KMS-11 (cell line): ENCODE measurements around the gene ENTREP1.

Experiments used
- H2AFZ ChIP-seq: fragments of 200-600 bp; sonication (generic); 2 replicates; pipeline ENCODE4 v1.6.1; 2016; ENCODE audit warnings: antibody characterized with exemption, mixed run types, low read depth
- H3K27ac ChIP-seq: fragments of 200-600 bp; sonication (generic); 2 replicates; pipeline ENCODE4 v1.6.1; 2016; ENCODE audit warnings: mild to moderate bottlenecking, mixed run types
- H3K27me3 ChIP-seq: fragments of 200-600 bp; sonication (generic); 2 replicates; pipeline ENCODE4 v1.6.1; 2017; ENCODE audit warnings: mild to moderate bottlenecking, low read depth, mixed run types, moderate library complexity; ENCODE audit not compliant: insufficient read depth
- H3K36me3 ChIP-seq: fragments of 200-600 bp; sonication (generic); 2 replicates; pipeline ENCODE4 v1.6.1; 2017; ENCODE audit warnings: mild to moderate bottlenecking, mixed run types; ENCODE audit not compliant: insufficient read depth
- H3K4me1 ChIP-seq: fragments of 200-600 bp; sonication (generic); 2 replicates; pipeline ENCODE4 v1.6.1; 2016; ENCODE audit warnings: mild to moderate bottlenecking, low read depth, mixed run types; ENCODE audit not compliant: poor library complexity, severe bottlenecking
- H3K4me2 ChIP-seq: fragments of 200-600 bp; sonication (generic); 2 replicates; pipeline ENCODE4 v1.7.0; 2016; ENCODE audit warnings: mild to moderate bottlenecking, mixed run types
- H3K4me3 ChIP-seq: fragments of 200-600 bp; sonication (generic); IDR thresholded peaks from 2 replicates; pipeline ENCODE4 v1.6.1; 2017; ENCODE audit warnings: low read depth, low read length, mixed read lengths; ENCODE audit not compliant: insufficient read depth
- H3K79me2 ChIP-seq: fragments of 200-600 bp; sonication (generic); 2 replicates; pipeline ENCODE4 v1.6.1; 2016; ENCODE audit warnings: low read depth, mixed run types; ENCODE audit not compliant: insufficient read depth
- H3K9ac ChIP-seq: fragments of 200-600 bp; sonication (generic); 2 replicates; pipeline ENCODE4 v1.6.1; 2016; ENCODE audit warnings: mild to moderate bottlenecking, mixed run types
- H4K20me1 ChIP-seq: fragments of 200-600 bp; sonication (generic); 2 replicates; pipeline ENCODE4 v1.6.1; 2016; ENCODE audit warnings: mild to moderate bottlenecking, mixed run types; ENCODE audit not compliant: insufficient read depth
- CTCF ChIP-seq: fragments of 200-600 bp; sonication (generic); conservative IDR thresholded peaks from 2 replicates; pipeline ENCODE4 v1.6.1; 2017; ENCODE audit warnings: low read depth, mild to moderate bottlenecking, antibody characterized with exemption, low read length, moderate library complexity, mixed read lengths

ENTREP1 gene

GRCh38 chr9:69370430-69370829 is 45.4 kb downstream of the ENTREP1 start:
- Histone ChIP-seq H3K4me1 (no peaks in the 10 kb centered on the region), H3K9ac (no peak overlapping the region), H3K4me3 (no peak overlapping the region), H3K4me2 (no peak overlapping the region), H3K36me3 (no peaks in the 10 kb centered on the region), H3K27me3 (no peaks in the 10 kb centered on the region), H4K20me1 (no peaks in the 10 kb centered on the region), H3K79me2 (no peaks in the 10 kb centered on the region), H3K27ac (no peak overlapping the region), H2AFZ (no peak overlapping the region)
- no peak for TF ChIP-seq CTCF

GRCh38 chr9:69371001-69371400 is 46.0 kb downstream of the ENTREP1 start:
- no peaks in the 10 kb centered on the region for H3K36me3 ChIP-seq
- no peak overlapping the region for H2AFZ ChIP-seq
- no peaks in the 10 kb centered on the region for H4K20me1 ChIP-seq
- H3K27me3 ChIP-seq, result no peaks in the 10 kb centered on the region
- H3K79me2 ChIP-seq, result no peaks in the 10 kb centered on the region
- no peaks in the 10 kb centered on the region for H3K4me1 ChIP-seq
- H3K27ac ChIP-seq, result no peak overlapping the region
- H3K9ac ChIP-seq, result no peak overlapping the region
- H3K4me3 ChIP-seq, result no peak overlapping the region
- no peak for TF ChIP-seq CTCF
- H3K4me2 ChIP-seq, result no peak overlapping the region

- Histone ChIP-seq H2AFZ (no peak overlapping the region), H4K20me1 (no peaks in the 10 kb centered on the region), H3K79me2 (no peaks in the 10 kb centered on the region), H3K4me1 (no peaks in the 10 kb centered on the region), H3K36me3 (no peaks in the 10 kb centered on the region), H3K27me3 (no peaks in the 10 kb centered on the region), H3K27ac (no peak overlapping the region), H3K4me3 (no peak overlapping the region), H3K4me2 (no peak overlapping the region), H3K9ac (no peak overlapping the region)
- no peak for TF ChIP-seq CTCF
Measured at GRCh38 chr9:69376651-69377050, 51.6 kb downstream of the ENTREP1 start.

GRCh38 chr9:69377291-69377690 is 52.3 kb downstream of the ENTREP1 start:
- H3K36me3 ChIP-seq, result no peaks in the 10 kb centered on the region
- no peak overlapping the region for H3K9ac ChIP-seq
- no peaks in the 10 kb centered on the region for H4K20me1 ChIP-seq
- H3K4me3 ChIP-seq, result no peak overlapping the region
- no peak overlapping the region for H2AFZ ChIP-seq
- H3K4me1 ChIP-seq, result no peaks in the 10 kb centered on the region
- no peak overlapping the region for H3K4me2 ChIP-seq
- no peaks in the 10 kb centered on the region for H3K79me2 ChIP-seq
- TF ChIP-seq CTCF, result no peak
- no peaks in the 10 kb centered on the region for H3K27me3 ChIP-seq
- H3K27ac ChIP-seq, result no peak overlapping the region

DNA sequence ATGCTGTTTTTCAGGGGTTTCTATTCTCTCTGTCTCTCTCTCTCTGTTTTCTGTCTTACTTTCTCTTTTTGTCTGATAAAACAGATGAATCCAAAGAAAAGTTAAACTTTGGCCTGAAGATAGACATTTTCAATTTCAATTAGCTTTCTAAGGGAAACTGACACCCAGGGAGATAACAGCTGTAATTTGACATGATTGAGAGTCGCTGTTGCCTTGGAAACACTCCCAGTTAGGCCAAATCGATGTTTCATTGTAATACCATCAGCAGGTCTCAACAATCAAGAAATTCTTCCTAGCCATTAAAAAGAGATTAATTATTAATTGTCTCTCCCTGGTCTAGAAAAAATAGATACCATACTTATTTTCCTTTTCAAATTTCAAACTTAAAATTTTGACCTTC is 53.0 kb downstream of the ENTREP1 start:
- no peaks in the 10 kb centered on the region for H4K20me1 ChIP-seq
- H3K36me3 ChIP-seq, result no peaks in the 10 kb centered on the region
- TF ChIP-seq CTCF, result no peak
- no peaks in the 10 kb centered on the region for H3K79me2 ChIP-seq
- H3K4me2 ChIP-seq, result no peak overlapping the region
- H3K9ac ChIP-seq, result no peak overlapping the region
- H3K27me3 ChIP-seq, result no peaks in the 10 kb centered on the region
- no peak overlapping the region for H3K27ac ChIP-seq
- H3K4me3 ChIP-seq, result no peak overlapping the region
- no peaks in the 10 kb centered on the region for H3K4me1 ChIP-seq
- no peak overlapping the region for H2AFZ ChIP-seq
